GM12801 (cell line): ENCODE results near the gene PEAK3.
A peak's percentile ranks its signal among the peaks of the same experiment; 100 is the strongest.

Experiments used
- TF ChIP-seq, protein P1 (sequence below): IDR thresholded peaks from one replicate; pipeline ENCODE4 v1.5.1; 2011; ENCODE audit warnings: control low read depth; ENCODE audit not compliant: insufficient read length; ENCODE audit errors: extremely low read depth

Gene PEAK3

DNA sequence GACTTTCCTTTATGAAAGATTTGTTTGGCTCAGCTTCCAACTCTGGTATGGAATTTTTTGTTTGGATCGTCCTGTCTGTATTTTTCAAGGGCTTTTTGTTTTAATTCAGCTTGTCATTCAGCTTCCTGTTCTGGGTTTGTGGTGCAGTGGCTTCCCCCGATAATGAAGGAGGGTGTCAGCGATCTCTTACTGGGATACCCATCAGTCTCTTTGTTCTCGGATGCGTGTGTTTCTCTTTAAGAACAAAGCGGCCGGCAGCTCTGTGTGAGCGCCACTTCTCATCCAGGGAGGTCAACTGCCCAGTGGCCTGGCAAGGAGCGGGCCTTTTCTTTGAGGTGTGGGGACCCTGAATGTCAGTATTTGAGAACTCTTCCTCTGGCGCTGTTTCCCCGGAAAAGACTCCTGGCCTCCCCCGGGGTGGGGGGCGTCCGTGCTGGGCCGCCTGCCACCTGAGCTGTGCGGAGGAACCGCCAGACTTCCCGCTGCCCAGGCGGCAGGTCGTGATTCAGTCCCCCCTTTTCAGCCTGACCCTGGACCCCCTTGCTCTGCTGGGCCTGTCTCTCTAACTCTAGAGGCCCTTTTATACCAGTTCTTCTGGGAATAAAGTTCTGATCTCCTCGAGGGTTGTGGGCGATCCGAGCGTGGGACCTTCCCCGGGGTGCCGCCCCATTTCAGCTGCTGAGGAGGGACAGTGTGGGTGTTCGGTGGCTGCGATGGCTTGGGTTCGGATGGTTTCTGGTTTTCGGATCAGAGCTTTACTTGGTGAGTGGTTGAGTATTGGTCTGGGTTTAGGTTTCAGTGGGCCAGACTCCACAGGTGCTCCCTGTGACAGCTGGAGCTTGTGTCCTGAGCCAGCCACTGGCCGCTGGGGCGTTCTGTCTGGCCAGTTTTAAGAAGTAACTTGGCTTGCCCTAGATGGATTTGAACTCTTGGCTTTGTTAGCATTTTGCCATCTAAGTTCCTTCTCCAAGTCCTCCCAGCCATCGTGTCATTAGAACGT, 41.9 kb downstream of the PEAK3 start:
- TF ChIP-seq, protein P1, sequence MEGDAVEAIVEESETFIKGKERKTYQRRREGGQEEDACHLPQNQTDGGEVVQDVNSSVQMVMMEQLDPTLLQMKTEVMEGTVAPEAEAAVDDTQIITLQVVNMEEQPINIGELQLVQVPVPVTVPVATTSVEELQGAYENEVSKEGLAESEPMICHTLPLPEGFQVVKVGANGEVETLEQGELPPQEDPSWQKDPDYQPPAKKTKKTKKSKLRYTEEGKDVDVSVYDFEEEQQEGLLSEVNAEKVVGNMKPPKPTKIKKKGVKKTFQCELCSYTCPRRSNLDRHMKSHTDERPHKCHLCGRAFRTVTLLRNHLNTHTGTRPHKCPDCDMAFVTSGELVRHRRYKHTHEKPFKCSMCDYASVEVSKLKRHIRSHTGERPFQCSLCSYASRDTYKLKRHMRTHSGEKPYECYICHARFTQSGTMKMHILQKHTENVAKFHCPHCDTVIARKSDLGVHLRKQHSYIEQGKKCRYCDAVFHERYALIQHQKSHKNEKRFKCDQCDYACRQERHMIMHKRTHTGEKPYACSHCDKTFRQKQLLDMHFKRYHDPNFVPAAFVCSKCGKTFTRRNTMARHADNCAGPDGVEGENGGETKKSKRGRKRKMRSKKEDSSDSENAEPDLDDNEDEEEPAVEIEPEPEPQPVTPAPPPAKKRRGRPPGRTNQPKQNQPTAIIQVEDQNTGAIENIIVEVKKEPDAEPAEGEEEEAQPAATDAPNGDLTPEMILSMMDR: no peak

DNA sequence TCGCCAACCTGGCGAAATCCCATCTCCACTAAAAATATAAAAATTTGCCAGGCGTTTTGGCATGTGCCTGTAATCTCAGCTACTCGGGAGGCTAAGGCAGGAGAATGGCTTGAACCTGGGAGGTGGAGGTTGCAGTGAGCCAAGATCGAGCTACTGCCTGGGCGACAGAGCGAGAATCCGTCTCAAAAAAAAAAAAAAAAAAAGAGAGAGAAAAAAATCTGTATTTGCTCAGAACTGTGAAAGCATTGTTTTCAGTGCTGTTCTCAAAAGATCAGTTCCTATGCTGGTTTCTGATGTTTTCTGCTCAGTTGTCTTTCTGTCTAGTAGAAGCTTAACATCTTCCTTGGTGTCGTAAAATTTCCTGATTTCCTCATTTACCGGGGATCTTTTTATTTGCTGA, 42.8 kb downstream of the PEAK3 start:
- TF ChIP-seq, protein P1: no peak

DNA sequence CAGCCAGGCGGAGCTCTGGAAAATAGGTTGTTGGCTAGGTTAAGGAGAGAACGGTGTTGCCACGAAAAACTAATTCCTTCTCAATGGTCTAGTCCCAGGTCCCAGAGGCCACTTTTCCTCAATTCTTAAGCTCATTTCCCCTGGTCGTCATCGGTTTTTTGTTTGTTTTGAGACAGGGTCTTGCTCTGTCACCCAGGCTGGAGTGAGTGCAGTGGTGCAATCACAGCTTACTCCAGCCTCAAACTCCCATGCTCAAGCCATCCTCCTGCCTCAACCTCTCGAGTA, 44.2 kb downstream of the PEAK3 start:
- TF ChIP-seq, protein P1: no peak

DNA sequence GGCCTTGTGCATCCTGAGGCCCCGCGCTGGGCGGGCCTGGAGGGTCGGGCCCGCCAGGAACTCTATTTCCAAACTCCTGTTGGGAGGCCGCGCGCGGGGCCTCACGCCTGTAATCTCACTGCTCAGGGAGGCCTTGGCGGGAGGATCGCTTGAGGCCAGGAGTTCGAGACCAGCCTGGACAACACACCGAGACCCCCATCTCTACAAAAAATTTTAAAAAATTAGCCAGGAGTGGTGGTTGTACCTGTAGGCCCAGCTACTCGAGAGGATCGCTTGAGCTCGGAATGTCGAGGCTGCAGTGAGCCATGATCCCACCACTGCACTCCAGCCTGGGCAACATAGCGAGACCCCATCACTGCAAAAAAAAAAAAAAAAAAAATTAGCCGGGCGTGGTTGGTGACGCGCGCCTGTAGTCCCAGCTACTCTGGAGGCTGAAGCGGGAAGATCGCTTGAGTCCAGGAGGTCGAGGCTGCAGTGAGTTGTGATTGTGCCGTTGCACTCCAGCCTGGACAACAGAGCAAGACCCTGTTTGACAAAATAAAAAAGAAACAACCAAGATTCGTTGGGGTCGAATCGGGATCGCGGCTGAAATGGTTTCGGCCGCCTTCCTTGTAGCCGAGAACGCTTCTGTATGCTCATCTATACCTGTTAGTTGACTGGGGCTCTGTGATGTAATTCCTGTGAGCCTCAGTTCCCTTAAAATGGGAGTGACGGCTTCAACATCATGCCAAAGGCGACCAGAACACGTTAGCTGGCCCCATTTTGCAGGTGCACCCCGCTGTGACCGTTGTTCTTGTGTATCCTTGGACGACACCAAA, 44.7 kb downstream of the PEAK3 start:
- TF ChIP-seq, protein P1: no peak

DNA sequence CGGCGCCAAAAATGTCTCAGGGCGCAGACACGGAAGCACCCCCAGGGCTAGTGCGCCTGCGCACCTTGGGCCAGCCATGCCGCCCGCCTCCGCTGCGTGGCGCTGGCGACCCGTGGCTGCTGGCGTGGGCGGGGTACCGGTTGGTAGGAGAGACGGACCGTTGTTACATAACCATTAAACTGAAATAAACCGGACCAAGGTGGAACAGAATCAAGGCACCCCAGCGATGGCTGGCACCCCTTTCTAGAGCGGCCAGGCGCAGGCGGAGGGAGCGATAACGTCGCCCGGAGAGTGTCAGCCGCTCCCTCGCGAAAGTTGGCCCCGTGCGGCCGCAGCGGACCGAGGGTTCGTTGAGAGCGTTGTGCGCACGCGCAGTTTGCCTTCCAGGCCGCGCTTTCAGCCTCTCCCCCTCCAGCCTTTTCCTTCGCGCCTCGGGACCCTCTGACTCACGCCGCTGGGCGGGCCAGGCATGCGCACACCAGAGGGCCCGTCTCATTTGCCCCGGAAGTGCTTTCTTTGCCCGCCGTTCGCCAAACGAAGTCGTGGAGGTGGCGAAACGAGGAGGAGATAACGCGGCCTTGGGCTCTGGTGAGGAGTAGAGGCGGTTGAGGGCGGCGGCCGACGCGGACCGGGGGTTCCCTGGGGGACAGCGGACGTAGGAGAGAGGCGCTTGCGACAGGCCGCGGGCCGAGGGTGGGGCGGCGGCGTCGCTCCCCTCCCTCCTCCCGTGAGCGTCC, 45.5 kb downstream of the PEAK3 start, which contains the start of the genes PLEKHJ1 and SF3A2:
Gene PLEKHJ1, minus strand, starts transcription at position 16 of the 737 bp plus-strand sequence. CDS start 81 bp downstream, outside the sequence.
Gene SF3A2, plus strand, starts transcription at position 511 of the 737 bp plus-strand sequence. CDS start 6,595 bp downstream, outside the sequence.
- TF ChIP-seq, protein P1: peak; percentile 51

DNA sequence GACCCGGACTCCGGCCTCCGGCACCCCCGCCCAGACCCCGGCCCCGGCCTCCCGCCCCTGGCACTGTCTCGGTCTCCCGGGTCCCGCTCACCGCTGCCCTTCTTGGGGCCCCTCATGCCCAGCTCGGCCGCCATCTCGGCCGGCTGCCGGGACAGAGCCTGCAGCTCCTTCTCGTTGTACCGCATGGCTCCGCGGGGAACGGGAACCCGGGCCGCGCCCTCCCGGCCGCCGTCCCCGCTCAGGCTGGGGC, 46.0 kb downstream of the PEAK3 start:
- TF ChIP-seq, protein P1: no peak

DNA sequence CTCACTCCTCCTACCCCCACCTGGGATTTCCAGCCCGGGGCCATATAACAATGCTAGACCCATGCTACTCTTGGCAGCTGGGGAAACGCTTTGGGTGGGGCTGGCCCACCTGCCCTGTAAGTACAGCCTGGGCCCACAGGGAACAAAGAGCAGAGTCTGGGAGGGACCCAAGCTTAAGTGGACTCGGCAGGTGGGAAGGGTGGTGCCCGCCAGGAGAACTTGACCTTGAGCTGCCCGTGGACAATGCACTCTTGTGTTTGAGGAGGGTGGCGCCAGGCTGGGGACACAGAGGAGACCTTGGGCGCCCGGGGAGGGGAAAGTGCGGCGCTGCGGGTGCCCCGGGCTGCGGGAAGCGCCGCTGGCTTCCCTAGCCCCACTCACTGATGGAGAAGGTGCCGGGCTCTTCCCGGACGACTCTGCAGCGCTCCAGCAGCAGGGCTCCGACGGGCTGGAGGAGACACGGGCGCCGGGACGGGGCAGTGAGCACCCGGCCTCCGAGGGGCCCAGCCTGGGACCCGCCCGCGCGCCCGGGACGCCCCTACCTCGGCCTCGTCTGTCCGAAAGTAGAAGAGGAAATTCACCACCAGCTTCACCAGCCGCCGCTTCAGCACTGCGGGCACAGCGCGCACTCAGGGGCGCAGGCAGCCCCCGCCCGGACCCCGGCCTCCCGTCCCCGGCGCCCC, 46.5 kb downstream of the PEAK3 start:
- TF ChIP-seq, protein P1: no peak
